Activated CD8-positive, alpha-beta memory T cell treated with anti-CD3 and anti-CD28 coated beads for 24 hours (primary cell): ENCODE measurements around the gene IRAK1BP1.
"Not testable (repeated sequence)": the region's sequence is repeated elsewhere in the genome, so short reads cannot be mapped to it uniquely, and the experiment has no call there.

Experiments
- DNase-seq: peaks from one replicate; pipeline ENCODE4 v3.0.0-alpha.2; 2020

The IRAK1BP1 gene

GRCh38 chr6:78867370-78868040 lies at the start of gene IRAK1BP1:
IRAK1BP1 (plus strand) TSS chr6:78867551; CDS start chr6:78867577, 26 bp downstream.
- DNase-seq, result peak; percentile 92

GRCh38 chr6:78824045-78824444 lies 43.3 kb upstream of the IRAK1BP1 start:
- DNase-seq, result no peak

GRCh38 chr6:78829407-78829806 lies 37.9 kb upstream of the IRAK1BP1 start:
- no peak for DNase-seq

- no peak for DNase-seq
Observed at GRCh38 chr6:78830805-78831204, 36.5 kb upstream of the IRAK1BP1 start.

GRCh38 chr6:78831492-78831891 lies 35.9 kb upstream of the IRAK1BP1 start:
- DNase-seq, result no peak

GRCh38 chr6:78832091-78832808 lies 35.1 kb upstream of the IRAK1BP1 start:
- DNase-seq, result no peak

- DNase-seq, result no peak
Observed at GRCh38 chr6:78835817-78836216, 31.5 kb upstream of the IRAK1BP1 start.

GRCh38 chr6:78836598-78836997 lies 30.8 kb upstream of the IRAK1BP1 start:
- DNase-seq, result no peak

GRCh38 chr6:78841111-78841510 lies 26.2 kb upstream of the IRAK1BP1 start:
- no peak for DNase-seq

GRCh38 chr6:78842953-78843352 lies 24.4 kb upstream of the IRAK1BP1 start:
- DNase-seq, result no peak

- no peak for DNase-seq
Observed at GRCh38 chr6:78844899-78845298, 22.5 kb upstream of the IRAK1BP1 start.

GRCh38 chr6:78845567-78845966 lies 21.8 kb upstream of the IRAK1BP1 start:
- no peak for DNase-seq

- DNase-seq, result no peak
Observed at GRCh38 chr6:78850621-78851020, 16.7 kb upstream of the IRAK1BP1 start.

- no peak for DNase-seq
Observed at GRCh38 chr6:78851156-78851555, 16.2 kb upstream of the IRAK1BP1 start.

- no peak for DNase-seq
Observed at GRCh38 chr6:78854546-78854945, 12.8 kb upstream of the IRAK1BP1 start.

- DNase-seq, result not testable (repeated sequence)
Observed at GRCh38 chr6:78858339-78858938, 8.9 kb upstream of the IRAK1BP1 start.

- no peak for DNase-seq
Observed at GRCh38 chr6:78861509-78861908, 5.8 kb upstream of the IRAK1BP1 start.

- DNase-seq, result no peak
Observed at GRCh38 chr6:78863576-78863975, 3.8 kb upstream of the IRAK1BP1 start.

GRCh38 chr6:78864957-78865356 lies 2.4 kb upstream of the IRAK1BP1 start:
- no peak for DNase-seq

- no peak for DNase-seq
Observed at GRCh38 chr6:78867020-78867369, 356 bp upstream of the IRAK1BP1 start.

GRCh38 chr6:78868116-78868515 lies 765 bp downstream of the IRAK1BP1 start:
- no peak for DNase-seq

GRCh38 chr6:78875505-78875904 lies 8.2 kb downstream of the IRAK1BP1 start:
- no peak for DNase-seq

GRCh38 chr6:78883651-78884050 lies 16.3 kb downstream of the IRAK1BP1 start:
- DNase-seq, result no peak

GRCh38 chr6:78889901-78890300 lies 22.6 kb downstream of the IRAK1BP1 start:
- DNase-seq, result not testable (repeated sequence)
